Upper lobe of right lung (tissue), 1 donor: Measurements from ENCODE around the gene LHX4. TPM values are rescaled to one million over a fixed set of nuclear protein-coding genes. Genes with fewer than 3 reads are reported as not detected.
"Not testable (repeated sequence)": the region's sequence is repeated elsewhere in the genome, so short reads cannot be mapped to it uniquely, and the experiment has no call there.

Experiments
- ATAC-seq: fragments of 200-7000 bp; cut with Tn5 transposase; one replicate; pipeline ENCODE4 v1.9.1; 2020; ENCODE audit warnings: mild to moderate bottlenecking, moderate library complexity
- DNase-seq: peaks from one replicate; pipeline ENCODE4 v3.0.0-alpha.2; 2020
- H3K27ac ChIP-seq: fragments of 200-600 bp; one replicate; pipeline ENCODE4 v1.8.0; 2022
- H3K27me3 ChIP-seq: fragments of 200-600 bp; one replicate; pipeline ENCODE4 v1.8.0; 2022; ENCODE audit warnings: mild to moderate bottlenecking
- H3K36me3 ChIP-seq: fragments of 200-600 bp; one replicate; pipeline ENCODE4 v1.8.0; 2022
- H3K4me1 ChIP-seq: fragments of 200-600 bp; one replicate; pipeline ENCODE4 v1.8.0; 2022
- H3K4me3 ChIP-seq: fragments of 200-600 bp; one replicate; pipeline ENCODE4 v1.8.0; 2022; ENCODE audit warnings: mild to moderate bottlenecking
- H3K9me3 ChIP-seq: fragments of 200-600 bp; one replicate; pipeline ENCODE4 v1.8.0; 2022
- intact Hi-C: fragments of 100-400 bp; cut with DNase I; formaldehyde crosslinking; loops from one replicate; pipeline ENCODE4 v1.11.0; 2022
- total RNA-seq: library from RNA; stranded (reverse); fragmentation: NEBNext Ultra II Directional; extraction: Animal tissue kit (Norgen Biotek cat#: 25700); gene quantifications from one replicate; pipeline ENCODE4 v1.2.1, GENCODE V29; 2021
- TF ChIP-seq, protein P1 (sequence below): fragments of 200-600 bp; IDR thresholded peaks from one replicate; pipeline ENCODE4 v1.8.0; 2022; ENCODE audit warnings: antibody characterized with exemption
- donor health status: DM: no; HTN: yes; CAD: no; lungs with severe emphysema.

LHX4 gene
- total RNA-seq, 1 donor from 2014 or later, result not detected

DNA sequence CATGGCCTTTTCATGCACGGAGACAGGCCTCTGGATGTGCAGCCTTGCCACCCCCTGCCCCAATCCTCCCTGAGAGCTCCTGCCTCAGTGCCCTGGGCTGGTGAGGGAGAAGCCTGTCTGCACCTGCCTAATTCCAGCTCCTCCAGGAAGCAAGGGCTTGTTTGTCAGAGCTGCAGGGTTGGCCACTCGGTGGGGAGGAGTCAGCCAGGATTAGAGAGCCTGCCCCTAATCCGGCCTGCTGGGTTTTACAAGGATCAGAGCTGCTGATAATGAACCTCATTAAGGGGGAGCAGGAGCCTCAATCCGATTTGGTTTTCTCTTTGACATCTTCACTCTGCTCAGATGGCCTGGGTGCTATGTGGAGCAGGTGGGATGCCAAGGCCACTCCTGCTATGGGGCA is 31.9 kb upstream of the LHX4 start:
- H3K4me1 ChIP-seq, result no peaks in the 10 kb centered on the region
- H3K27me3 ChIP-seq, result no peaks in the 10 kb centered on the region
- H3K9me3 ChIP-seq, result no peaks in the 10 kb centered on the region
- DNase-seq (no peak), ATAC-seq (no peak)
- intact Hi-C loops, result no loop called here
- TF ChIP-seq, protein P1, sequence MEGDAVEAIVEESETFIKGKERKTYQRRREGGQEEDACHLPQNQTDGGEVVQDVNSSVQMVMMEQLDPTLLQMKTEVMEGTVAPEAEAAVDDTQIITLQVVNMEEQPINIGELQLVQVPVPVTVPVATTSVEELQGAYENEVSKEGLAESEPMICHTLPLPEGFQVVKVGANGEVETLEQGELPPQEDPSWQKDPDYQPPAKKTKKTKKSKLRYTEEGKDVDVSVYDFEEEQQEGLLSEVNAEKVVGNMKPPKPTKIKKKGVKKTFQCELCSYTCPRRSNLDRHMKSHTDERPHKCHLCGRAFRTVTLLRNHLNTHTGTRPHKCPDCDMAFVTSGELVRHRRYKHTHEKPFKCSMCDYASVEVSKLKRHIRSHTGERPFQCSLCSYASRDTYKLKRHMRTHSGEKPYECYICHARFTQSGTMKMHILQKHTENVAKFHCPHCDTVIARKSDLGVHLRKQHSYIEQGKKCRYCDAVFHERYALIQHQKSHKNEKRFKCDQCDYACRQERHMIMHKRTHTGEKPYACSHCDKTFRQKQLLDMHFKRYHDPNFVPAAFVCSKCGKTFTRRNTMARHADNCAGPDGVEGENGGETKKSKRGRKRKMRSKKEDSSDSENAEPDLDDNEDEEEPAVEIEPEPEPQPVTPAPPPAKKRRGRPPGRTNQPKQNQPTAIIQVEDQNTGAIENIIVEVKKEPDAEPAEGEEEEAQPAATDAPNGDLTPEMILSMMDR, result no peak
- H3K36me3 ChIP-seq, result peaks cover 51% of the 10 kb centered on the region
- no peak overlapping the region for H3K4me3 ChIP-seq
- no peak overlapping the region for H3K27ac ChIP-seq

DNA sequence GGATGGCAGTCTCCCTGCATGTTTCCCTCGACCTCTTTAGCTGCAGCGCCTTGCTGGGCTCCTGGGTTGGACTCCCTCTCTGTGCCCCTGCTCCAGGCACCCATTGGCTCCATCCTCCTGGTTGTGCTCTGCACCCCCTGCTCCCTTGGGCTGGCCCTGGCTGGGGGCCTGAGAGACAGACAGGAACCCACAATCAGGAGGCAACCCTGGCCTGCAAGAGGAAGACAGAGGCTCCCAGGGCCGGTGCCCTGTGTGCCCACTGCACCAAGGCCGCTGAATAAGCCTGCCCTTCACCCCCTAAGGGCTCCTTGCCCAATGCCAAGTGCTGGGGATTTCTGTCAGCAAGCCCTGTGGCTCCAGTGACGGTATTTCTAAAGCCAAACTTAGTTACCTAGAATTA is 31.5 kb upstream of the LHX4 start:
- no peak overlapping the region for H3K27ac ChIP-seq
- no peaks in the 10 kb centered on the region for H3K27me3 ChIP-seq
- no peaks in the 10 kb centered on the region for H3K4me1 ChIP-seq
- DNase-seq (no peak), ATAC-seq (no peak)
- no peaks in the 10 kb centered on the region for H3K9me3 ChIP-seq
- TF ChIP-seq, protein P1, result no peak
- H3K36me3 ChIP-seq, result peaks cover 50% of the 10 kb centered on the region
- intact Hi-C loops, result no loop called here
- no peak overlapping the region for H3K4me3 ChIP-seq

DNA sequence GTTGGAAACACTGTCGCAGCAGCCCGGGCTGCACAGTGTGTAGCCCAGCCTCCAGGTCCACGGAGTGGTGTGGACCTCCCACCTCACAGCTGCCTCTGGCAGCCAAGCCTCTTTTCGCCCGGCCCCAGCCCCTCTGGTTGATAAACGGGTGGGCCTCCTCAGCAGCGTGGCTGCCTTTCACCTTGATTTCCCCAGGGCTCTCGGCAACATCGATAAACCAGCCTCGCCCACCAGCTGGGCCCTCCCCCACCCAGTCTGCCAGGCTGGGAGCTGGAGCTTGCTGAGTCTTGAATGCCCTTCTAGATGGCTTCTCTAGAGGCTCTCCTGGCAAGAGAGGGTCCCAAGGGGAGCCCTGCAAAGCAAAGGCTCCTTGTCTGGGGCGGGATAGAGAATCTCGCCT is 31.0 kb upstream of the LHX4 start:
- Histone ChIP-seq H3K36me3 (peaks cover 50% of the 10 kb centered on the region), H3K27ac (no peak overlapping the region), H3K9me3 (no peaks in the 10 kb centered on the region), H3K27me3 (no peaks in the 10 kb centered on the region), H3K4me1 (no peaks in the 10 kb centered on the region), H3K4me3 (no peak overlapping the region)
- TF ChIP-seq, protein P1, result no peak
- intact Hi-C loops, result no loop called here
- DNase-seq, result no peak
- ATAC-seq, result no peak

DNA sequence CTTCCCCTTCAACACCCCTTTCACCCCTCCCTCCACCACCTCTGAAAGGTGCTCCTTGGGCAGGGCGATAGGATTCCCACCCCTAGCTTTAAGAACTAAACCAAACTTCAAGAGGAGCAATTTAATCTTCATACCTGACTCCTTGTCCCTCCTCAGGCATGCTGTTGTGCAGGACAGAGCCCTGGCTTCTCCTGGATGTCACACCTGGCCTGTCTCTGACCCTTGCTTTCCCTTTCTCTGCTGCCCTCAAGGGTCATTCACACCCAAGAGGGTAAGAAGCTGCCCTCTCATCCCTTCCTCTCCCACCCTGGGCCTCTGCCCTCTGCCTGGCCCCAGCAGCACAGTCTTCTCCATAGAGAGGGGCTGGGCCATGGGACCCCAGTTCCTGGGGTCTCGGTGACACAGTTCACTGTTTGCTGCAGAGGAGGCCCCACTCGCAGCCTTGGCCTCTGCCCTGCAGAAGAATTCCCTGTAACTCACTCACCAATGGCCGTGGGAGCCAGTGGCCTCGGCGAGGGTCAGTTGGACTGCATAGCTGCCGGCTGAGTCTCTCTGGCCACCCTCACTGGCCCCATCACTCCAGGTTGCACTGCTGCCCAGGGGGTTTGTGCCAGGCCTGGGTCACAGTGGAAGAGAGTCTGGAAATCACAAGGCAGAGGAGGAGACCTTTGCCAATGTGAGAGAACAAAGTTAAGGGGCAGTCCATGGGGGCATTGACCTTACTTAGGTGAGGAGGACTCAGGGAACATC is 28.4 kb upstream of the LHX4 start:
- H3K36me3 ChIP-seq, result peaks cover 24% of the 10 kb centered on the region
- H3K4me1 ChIP-seq, result no peaks in the 10 kb centered on the region
- DNase-seq (no peak), ATAC-seq (no peak)
- no peaks in the 10 kb centered on the region for H3K27me3 ChIP-seq
- H3K4me3 ChIP-seq, result no peak overlapping the region
- no peak overlapping the region for H3K27ac ChIP-seq
- TF ChIP-seq, protein P1, result no peak
- no peaks in the 10 kb centered on the region for H3K9me3 ChIP-seq
- intact Hi-C loops, result no loop called here

DNA sequence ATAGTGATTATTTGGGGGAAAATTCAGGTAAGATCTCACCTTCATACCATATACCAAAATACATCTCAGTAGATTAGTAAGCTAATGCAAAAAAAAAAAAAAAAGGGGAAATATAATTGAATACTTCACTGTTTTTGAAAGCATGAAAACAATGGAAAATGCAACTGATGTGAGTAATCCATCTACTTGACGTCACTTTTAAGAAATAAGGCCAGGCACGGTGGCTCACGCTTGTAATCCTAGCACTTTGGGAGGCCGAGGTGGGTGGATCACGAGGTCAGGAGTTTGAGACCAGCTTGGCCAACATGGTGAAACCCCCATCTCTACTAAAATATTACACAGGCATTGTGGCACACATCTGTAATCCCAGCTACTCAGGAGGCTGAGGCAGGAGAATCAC is 27.5 kb upstream of the LHX4 start:
- H3K27ac ChIP-seq, H3K27me3 ChIP-seq, ATAC-seq, H3K9me3 ChIP-seq, intact Hi-C loops, H3K4me1 ChIP-seq, DNase-seq, H3K4me3 ChIP-seq: not testable (repeated sequence)
- H3K36me3 ChIP-seq, result peaks cover 16% of the 10 kb centered on the region

DNA sequence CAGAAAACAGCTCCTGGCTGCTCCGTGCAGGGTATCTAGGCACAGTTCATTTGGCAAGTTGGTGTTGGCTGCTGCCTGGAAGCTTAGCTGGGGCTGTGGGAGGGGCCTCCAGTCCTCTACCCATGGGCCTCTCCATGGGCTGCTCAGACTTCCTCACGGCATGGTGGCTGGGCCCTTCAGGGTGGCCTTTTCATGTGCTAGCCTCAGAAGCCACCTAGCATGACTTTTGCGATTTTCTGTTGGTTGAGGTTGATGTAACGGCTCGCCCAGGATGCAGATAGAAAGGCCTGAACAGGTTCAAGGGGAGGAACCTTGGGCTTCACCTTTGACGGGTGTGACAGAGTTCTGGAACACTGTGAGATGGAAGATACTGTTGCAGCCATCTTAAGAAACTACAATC is 25.8 kb upstream of the LHX4 start:
- TF ChIP-seq, protein P1, result no peak
- no peaks in the 10 kb centered on the region for H3K9me3 ChIP-seq
- DNase-seq (no peak), ATAC-seq (no peak)
- no peaks in the 10 kb centered on the region for H3K36me3 ChIP-seq
- intact Hi-C loops, result no loop called here
- H3K4me3 ChIP-seq, result no peak overlapping the region
- no peaks in the 10 kb centered on the region for H3K27me3 ChIP-seq
- H3K4me1 ChIP-seq, result no peaks in the 10 kb centered on the region
- no peak overlapping the region for H3K27ac ChIP-seq
